Islet of Langerhans (tissue), 1 donor: ENCODE results near the gene CNTNAP2.
"Not testable (repeated sequence)": the region's sequence is repeated elsewhere in the genome, so short reads cannot be mapped to it uniquely, and the experiment has no call there.

Source experiments
- FAIRE-seq: peaks from one replicate; lab custom pipeline; 2011; peaks lifted over from hg19 to GRCh38; lab: Jason Lieb, UNC

Gene CNTNAP2

DNA sequence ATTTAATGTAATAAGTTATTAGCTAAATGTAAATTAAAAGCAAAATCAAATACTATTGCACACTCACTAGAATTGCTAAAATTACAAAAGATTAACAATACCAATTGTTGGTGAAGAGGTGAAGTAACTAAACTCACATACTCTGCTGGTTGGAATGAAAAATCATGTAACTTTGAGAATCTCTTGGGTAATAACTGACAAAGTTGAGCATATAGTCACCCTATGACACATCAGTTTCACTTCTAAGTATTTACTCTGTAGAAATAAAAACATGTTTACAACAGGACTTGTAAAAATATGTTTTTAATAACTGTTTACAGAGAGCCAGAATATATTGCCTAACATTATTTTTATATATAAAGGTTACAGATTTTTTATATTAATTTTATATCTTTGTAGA is 33.6 kb downstream of the CNTNAP2 start:
- no peak for FAIRE-seq

DNA sequence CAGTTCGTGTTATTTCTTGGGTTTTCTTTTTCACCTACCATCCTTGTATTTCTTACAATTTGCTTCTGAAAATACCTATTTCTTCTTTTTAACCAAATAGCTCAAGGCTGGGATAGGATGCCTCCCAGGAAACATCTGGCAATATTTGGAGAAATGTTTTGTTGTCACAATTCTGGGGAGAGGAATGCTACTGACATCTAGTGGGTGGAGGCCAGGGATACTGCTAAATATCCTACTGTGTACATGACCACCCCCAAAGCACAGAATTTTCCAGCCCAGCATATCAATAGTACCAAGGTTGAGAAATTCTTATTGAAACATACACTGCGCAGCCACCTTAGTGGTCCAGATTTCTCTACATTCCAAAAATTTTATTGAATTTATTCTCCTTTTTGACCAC is 55.5 kb downstream of the CNTNAP2 start:
- no peak for FAIRE-seq

DNA sequence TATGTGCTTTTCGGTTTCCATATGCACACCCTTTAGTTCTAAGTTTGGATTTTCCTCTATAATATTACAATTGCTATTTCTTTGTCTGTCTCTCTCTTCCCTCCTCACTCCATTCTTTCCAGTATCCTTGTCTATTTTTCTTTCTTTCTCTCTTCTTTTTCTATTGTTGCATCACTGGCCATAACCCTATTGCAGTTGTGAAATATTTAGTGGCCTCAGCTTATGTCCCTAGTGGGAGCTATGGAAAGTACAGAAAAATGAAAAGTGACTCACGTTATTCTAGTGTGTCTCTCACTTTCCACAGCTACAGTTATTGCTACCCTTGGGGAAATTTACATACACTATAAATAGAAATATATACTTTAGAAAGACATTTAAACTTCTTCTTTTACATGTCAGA is 59.1 kb downstream of the CNTNAP2 start:
- no peak for FAIRE-seq

DNA sequence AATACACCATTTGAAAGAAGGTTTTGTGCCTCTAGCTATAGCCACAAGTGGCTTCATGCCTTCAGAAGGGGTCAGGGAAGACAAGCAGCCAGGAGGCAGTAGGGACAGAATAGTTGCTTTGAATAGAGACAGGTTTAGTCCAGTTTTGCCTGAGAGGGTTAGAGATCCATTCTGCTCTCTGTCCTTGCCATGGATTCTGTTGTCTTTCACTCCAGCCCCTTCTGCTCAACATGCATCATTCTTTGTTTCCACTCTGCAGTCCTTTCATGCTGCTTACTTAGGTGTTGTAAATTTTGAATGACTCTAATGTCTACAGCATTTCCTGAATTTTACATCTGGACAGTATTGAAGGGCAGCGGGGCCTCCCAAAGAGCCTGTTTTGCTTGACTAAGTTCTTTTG is 60.3 kb downstream of the CNTNAP2 start:
- no peak for FAIRE-seq

DNA sequence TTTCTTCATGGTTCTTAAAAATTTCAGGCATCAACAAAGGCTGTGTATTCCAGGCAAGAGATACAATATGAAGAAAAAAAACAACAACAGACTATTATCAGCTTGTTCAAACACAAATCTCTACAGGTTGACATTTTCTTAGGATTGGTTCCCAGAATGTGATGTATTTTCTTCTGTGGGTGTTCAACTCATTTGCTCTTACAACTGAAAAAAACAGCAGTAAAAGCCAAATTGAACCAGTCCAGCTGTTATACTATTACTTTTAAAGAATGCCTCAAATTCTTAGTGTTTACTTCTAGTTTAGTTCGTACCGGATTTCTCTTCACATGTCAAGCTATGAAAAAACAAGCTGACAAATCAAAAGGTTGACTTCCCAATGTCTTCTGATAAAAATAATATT is 60.7 kb downstream of the CNTNAP2 start:
- FAIRE-seq, result no peak

DNA sequence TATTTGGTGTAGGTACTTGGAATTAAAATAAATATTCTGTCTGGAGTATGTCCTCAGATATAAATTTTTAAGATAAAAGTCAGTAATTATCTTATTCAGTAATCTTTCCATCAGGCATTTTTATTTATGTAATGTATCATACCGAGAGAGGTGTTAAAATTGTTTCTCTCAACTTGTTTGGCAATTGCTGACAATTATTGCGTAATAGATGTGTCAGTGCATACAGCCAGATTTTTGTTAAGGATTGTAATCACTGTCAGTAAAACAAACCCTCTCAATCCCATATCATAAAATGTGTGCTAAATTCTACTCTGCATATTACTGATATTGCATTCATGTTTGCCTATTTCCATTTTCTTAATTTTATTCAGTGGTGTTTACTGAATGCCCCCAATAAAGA is 69.2 kb downstream of the CNTNAP2 start:
- FAIRE-seq, result no peak

DNA sequence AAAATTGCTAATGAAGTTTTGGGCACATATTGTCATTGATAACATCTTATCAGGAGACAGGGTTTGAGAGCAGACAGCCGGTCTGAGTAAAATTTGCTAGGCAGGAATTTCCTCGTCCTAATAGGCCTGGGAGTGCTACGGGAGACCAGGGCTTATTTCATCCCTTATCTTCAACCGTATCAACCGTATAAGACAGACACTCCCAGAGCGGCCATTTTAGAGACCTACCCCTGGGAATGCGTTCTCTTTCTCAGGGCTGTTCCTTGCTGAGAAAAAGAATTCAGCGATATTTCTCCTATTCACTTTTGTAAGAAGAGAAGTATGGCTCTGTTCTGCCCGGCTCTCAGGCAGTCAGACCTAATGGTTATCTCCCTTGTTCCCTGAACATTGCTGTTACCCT is 74.8 kb downstream of the CNTNAP2 start:
- not testable (repeated sequence) for FAIRE-seq

DNA sequence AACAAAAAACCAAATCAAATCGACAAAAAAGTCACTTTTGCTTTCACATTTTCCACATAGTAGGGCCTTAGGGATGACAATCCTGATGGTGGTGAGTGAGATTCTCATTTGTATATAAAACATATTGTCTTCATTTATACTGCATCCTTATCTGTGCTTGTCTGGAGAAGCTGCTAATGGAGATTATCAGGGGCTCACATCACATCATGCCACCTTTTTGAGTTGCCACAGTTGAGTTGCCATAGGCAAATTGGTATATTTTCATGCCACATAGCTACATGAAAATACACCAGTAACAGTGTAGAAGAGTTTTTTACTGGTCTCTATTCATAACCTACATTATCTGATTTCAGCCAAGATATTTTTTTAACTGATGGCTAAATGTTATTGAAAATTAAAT is 85.3 kb downstream of the CNTNAP2 start:
- FAIRE-seq, result no peak

DNA sequence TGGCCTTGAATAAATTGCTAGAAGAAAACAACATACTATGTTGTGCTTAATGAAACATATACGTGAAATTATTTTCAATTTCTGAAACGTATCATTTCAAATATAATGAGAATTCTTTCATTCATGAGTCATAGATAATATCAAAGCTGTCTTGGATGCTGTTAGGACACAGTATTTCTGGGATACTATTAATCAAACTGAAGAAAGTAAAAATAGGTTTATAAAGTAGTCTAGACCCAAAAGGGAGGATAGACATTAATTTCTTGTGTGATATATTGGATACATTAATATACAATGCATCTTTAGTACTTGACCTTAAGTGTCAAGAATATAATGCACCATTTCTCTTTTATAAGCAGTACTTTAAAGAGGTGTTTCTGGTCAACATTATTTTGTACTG is 89.7 kb downstream of the CNTNAP2 start:
- no peak for FAIRE-seq

DNA sequence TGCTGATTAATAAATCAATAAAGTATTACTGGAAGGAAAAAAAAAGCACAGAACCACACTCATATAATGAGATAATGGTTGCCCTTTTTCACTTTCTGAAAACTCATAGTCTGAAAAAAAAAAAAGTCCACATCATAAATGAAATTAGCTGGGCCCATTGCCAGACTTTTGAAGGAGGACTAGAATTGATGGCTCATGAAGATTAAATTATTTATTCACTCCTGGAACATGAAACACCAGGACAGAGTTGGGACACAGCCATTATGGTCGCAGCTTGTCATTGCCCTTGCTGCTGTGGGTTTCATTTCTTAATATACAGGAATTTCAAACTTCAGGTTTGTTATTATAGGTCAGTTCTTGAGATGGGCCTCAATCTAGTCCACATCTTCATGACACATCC is 91.9 kb downstream of the CNTNAP2 start:
- no peak for FAIRE-seq

DNA sequence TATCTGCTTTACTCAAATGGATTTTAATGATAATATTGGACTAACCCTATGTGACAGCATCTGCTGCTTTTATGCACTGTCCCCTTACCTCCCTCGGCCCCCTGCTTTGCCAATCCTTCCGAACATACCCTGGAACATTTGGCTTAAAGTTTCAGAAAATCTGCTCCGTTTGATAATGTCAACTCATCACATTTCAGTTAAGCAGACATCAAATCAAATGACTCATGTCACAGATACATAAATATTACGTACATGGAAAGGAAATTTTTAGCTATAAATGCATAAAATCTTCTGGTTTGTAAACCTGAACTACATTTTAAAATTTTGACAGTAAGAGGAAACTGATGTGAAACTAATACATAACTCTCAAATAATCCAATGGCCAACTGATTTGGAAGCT is 98.2 kb downstream of the CNTNAP2 start:
- FAIRE-seq, result no peak

DNA sequence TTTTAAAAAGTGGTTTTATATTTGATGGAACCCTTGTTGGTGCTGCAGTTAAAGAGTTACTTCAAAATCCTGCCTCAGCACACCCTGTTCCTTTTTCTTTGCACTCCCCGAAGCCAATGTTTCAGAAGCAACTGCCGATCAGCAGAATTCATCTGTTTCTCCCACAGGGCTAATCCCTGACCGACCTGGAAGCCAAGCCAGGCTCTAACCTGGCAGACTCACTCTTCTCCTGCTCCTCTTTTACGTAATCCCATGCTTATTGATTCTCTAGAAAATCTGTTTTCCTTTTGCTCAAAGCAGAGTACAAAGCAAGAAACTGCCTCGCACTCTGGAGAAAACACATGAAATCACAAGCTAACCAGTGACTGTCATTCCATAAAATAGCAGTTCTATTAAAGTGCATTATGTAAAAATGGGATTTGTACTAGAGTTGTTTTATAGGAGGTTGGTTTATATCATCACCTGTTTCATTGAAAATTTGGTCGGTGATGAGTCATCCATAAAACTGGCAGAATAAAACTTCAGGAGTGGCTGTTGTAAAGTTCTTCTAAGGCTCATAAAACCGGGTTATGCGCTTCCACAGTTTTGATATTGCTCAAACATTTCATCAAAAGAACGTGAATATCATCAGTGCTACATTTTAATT is 99.9 kb downstream of the CNTNAP2 start:
- FAIRE-seq, result no peak

DNA sequence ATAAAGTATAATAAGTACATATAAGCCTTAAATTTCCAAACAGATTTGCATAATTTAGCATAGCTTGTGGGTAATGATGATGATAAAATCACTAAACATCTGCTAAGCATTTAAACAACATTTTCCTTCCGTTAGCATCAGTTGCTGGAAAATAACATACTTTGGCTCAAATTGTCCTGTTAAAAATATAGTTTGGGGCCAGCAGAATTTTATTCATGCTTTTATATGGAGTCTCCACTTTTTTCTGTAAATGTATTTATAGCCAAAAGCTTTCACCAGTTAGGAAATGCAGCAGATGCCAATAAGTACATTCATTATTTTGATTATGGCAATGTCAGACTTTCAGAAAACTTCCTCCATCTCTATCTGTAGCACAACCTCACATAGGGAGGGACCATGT is 107.2 kb downstream of the CNTNAP2 start:
- FAIRE-seq, result no peak

DNA sequence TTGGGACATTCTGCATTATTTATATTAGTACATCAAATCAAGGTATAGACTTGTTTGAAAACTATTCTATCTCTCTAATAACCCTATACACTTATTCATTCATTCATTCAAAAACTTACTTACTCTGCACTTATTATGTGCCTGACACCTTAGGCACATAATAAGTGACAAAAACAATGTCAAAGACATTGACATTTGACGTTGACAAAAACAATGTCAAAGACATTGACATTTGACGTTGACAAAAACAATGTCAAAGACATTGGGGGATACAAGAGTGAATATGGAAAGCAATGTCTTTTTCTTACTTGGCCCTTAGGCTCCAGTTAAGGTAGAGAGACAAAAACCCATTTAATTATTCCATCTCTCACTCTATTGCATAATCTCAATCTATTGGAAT is 116.0 kb downstream of the CNTNAP2 start:
- FAIRE-seq, result no peak

DNA sequence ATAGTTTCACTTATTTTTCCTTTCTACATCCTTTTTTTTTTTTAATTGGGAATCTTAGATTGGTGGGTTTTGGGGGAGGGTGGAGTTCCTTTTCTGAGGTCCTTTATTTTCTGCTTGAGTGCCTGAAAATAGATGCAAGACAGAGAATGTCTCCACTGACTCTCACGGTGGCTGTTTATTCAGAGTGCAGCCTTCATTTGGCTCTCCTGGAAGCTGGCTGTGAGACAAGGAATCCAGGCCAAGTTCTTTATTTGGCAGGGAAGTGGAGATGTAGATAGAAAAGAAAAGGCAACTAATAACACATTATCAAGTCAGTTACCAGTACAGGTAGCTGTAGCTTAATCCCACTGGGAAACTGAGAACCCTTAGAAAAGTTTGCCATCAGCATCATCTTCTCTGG is 118.6 kb downstream of the CNTNAP2 start:
- no peak for FAIRE-seq

DNA sequence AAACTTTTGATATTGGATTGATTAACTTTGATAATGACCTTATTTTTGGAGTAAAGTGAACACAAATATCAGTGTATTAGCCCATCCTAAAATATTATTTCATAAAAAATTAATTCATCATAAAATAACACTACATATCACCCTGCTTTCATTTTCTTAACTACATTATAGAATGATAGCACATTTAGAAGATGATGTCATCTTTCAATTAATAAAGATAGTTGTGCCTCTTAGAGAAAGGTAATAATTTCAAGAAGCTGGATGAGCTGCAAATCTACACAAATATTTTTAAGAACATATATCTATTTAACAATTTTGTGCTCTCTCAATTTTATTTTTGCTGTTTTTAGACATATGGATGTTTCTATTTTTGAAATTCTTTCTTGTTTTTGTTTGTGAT is 126.1 kb downstream of the CNTNAP2 start:
- FAIRE-seq, result no peak

DNA sequence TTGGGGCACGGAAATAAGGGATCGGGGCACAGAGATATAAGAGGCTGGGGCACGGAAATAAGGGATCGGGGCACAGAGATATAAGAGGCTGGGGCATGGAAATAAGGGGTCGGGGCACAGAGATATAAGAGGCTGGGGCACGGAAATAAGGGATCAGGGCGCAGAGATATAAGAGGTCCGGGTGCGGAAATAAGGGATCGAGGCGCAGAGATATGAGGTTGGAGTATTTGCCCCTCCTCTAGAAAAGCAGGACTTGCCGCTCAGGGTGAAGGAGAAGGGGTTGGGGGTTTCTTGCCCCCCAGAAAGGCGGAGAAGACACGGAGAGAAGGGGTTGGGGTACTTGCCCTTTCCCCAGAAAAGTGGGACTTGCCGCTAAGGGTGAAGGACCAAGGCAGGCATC is 131.4 kb downstream of the CNTNAP2 start:
- not testable (repeated sequence) for FAIRE-seq

DNA sequence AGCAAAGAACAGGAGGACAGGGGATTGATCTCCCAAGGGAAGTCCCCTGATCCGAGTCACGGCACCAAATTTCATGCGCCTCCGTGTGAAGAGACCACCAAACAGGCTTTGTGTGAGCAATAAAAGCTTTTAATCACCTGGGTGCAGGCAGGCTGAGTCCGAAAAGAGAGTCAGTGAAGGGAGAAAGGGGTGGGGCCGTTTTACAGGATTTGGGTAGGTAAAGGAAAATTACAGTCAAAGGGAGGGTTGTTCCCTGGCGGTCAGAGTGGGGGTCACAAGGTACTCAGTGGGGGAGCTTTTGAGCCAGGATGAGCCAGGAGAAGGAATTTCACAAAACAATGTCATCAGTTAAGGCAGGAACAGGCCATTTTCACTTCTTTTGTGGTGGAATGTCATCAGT is 132.1 kb downstream of the CNTNAP2 start:
- not testable (repeated sequence) for FAIRE-seq

DNA sequence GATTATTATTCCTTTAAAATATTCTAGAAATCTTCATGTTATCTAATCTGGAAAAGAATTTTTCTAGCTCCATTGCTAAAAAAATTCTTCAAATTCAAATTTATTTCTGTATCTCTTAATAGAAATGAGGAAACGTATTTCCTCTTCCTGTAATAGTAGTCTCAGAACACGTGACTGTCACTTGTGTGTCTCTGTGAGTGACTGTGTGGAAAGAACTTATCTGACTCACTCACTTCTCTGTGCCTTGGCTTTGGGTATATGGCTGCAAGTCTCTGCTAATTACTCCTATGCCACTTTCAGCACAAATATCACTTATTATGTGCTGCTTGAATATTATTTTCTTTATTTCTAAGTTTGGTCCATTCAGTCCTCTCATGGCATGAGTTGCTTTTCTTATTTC is 132.7 kb downstream of the CNTNAP2 start:
- no peak for FAIRE-seq

DNA sequence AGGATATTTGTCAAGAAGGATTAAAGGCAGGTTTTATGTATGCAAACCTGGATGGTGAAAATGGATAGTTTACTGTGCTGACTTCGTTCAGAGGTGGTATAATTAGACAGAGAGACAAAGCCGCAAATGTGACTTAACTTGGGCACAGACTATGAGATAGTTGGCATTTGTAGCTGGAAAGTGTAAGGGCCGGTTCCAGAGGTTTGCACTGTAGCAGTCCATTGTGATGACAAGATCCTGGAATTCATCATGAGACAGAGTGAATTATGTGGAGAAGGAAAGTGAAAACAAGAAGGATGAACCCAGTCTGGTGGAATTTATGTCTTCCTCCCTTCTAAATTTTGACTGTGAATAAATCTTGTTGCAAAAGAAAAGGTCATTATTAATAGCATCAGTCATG is 139.0 kb downstream of the CNTNAP2 start:
- FAIRE-seq, result no peak

DNA sequence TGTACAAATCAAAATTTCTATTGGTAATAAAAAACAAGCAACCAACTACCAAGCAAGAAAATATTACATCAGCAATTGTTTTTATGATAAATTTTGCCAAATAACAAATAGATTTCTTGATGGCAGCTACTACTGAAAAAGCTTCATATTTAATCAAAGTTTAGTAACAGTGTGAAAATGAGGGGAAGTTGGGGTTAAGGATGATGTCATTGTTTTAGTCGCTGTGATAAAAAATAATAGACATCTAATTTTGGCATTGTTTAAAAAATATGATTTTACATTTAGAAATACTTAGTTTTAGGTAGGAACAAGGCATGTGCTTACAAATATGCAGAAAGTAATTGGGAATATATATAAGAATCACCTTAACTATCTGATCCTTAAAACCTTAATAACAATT is 145.9 kb downstream of the CNTNAP2 start:
- FAIRE-seq, result no peak

DNA sequence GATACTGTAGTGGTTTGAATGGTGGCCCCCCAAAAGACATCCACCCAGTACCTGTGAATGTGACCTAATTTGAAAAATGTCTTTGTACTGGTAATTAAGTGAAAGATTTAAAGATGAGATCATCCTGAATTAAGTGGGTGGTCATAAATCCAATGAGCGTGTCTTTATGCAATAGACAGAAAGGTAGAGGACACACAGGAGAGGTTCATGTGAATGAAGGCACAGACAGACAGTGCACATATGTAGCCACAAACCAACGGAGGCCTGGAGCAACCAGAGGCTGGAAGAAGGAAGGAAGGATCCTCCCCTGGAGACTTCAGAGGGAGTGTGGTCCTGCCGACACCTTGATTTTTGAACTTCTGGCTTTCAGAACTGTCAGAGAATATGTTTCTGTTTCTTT is 160.3 kb downstream of the CNTNAP2 start:
- FAIRE-seq, result no peak

DNA sequence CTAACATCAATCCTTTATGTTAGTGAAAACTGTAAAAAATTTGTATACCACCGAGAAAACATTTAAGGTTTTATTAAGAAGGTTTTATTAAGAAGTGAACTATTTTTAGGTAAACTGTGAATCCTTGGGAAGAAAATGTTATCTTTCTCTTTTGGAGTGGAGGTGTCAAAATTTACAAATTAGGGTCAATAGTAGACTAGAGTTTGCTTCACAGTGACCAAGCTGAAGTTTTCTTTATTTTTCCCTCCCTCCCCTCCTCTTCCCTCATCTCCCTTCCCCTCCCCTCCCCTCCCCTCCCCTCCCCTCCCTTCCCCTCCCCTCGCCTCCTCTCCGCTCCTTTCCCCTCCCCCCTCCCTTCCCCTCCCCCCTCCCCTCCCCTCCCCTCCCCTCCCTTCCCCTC is 168.8 kb downstream of the CNTNAP2 start:
- no peak for FAIRE-seq

DNA sequence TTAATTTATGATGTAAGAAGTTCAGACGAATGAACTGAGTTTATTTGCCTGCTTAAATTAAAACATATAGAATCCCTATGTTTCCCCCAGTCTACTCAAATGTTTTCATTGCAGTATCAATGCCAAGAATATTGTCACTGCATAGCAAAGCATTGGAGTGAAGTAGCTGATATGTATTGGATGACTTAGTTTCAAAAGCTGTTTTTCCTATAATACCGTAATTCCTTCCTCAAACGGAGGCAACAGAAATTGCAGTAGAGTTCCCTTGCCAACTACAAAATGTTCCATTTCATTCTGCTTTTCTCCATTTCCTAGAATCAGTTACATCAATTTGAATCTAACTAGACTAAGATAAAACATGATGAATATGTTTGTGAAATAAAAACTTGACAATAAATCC is 174.1 kb downstream of the CNTNAP2 start:
- FAIRE-seq, result no peak

DNA sequence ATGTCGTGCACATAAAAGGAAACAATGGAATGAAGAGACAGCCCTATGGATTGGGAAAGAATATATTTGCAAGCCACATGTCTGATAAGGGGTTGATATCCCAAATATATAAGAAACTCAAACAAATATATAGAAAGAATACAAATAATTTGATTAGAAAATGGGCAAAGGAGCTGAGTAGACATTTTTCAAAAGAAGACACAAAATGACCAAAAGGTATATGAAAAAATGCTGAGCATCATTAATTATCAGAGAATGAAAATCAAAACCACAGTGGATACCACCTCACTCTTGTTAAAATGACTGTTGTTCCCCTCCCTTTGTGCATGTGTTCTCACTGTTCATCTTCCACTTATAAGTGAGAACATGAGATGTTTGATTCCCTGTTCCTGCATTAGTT is 175.3 kb downstream of the CNTNAP2 start:
- no peak for FAIRE-seq
